ENCODE results near the gene CD40. TPM values are rescaled to one million over a fixed set of nuclear protein-coding genes. Genes with fewer than 3 reads are reported as not detected.

The CD40 gene
- total RNA-seq, 1 experiment from 2014 or later = 1.5 TPM

DNA sequence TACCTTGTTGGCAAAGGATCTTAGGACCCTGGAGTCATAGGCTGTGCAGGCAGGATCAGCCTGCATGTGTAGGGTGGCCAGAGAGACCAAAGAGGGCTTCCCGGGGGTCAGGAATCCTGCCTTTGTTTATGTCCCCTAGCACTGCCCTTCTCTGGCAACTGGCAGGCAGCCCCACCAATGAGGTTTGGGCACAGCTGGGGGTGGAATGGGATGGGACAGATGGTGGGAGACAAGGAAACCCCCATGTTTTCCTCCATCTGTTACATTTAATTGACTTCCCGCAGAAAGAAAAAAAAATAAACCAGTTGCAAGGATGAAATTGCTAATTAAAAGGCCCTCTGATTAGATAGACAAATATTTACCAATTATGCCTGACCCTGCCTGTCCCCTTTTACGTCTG lies 27.6 kb downstream of the CD40 start:
- Mint-ChIP-seq H3K9me3 (ENCODE audit: unreplicated experiment) (no peaks in the 10 kb centered on the region), H3K4me1 (ENCODE audit: insufficient read depth, unreplicated experiment) (peaks cover 7% of the 10 kb centered on the region), H3K4me3 (ENCODE audit: unreplicated experiment) (no peak overlapping the region), H3K27me3 (ENCODE audit: insufficient read depth, unreplicated experiment) (peaks cover 23% of the 10 kb centered on the region), H3K27ac (ENCODE audit: low read depth, unreplicated experiment) (no peak overlapping the region), H3K36me3 (ENCODE audit: insufficient read depth, unreplicated experiment) (no peaks in the 10 kb centered on the region)
- ChIA-PET CTCF (interaction anchor here (0.7 to 3.4 kb wide), 4 partner anchors 10 to 535 kb away, joined by 3 to 19 read pairs (median 6); no protein-coding TSS in a partner anchor), POLR2A (no interaction called here)
- no peak for DNase-seq (ENCODE audit: unreplicated experiment)
- intact Hi-C loops (cut with micrococcal nuclease) = no loop called here
- TF ChIP-seq, protein P1, sequence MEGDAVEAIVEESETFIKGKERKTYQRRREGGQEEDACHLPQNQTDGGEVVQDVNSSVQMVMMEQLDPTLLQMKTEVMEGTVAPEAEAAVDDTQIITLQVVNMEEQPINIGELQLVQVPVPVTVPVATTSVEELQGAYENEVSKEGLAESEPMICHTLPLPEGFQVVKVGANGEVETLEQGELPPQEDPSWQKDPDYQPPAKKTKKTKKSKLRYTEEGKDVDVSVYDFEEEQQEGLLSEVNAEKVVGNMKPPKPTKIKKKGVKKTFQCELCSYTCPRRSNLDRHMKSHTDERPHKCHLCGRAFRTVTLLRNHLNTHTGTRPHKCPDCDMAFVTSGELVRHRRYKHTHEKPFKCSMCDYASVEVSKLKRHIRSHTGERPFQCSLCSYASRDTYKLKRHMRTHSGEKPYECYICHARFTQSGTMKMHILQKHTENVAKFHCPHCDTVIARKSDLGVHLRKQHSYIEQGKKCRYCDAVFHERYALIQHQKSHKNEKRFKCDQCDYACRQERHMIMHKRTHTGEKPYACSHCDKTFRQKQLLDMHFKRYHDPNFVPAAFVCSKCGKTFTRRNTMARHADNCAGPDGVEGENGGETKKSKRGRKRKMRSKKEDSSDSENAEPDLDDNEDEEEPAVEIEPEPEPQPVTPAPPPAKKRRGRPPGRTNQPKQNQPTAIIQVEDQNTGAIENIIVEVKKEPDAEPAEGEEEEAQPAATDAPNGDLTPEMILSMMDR (IDR thresholded peaks at IDR 0.05; ENCODE audit: unreplicated experiment) = no peak
- no TSS peak for BruUV-seq (replicated peaks)

DNA sequence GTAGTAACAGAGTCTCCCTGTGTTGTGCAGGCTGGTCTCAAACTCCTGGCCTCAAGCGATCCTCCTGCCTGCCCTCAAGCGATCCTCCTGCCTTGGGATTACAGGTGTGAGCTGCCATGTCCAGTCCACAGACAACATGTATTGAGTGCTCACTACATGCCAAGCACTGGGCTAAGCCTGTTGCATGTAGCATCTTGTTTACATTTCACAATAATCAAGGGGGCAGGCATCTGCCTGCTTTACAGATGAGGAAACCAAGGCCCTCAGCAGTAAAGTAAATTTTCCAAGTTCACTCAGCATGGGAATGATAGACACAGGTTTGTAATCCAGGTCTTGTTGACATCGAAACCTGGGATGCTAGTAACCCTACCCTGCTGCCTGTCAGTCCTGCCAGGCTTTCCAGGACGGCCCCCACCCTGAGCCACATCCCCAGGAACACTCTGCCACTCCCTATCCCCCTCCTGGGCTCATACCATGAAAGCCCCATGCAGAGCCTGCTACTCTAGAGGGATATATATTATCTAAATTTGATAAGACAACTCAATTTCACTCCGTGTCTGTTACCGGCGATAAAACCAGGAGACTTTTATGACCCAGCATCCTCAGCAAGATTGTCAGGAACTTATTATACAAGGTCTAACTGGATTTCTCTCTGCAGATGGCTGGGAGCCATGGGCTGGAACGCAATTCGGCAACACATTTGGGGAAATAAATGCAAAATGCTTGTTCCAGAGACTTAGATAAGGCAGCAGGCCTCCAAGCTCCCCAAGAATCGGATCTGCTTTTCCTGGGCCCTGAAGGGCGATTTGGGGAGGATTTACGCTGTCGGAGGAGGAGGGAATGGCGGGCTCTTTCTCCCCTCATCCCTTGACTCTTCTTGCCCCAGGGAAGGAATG lies 30.4 kb downstream of the CD40 start:
- H3K27me3 Mint-ChIP-seq (ENCODE audit: insufficient read depth, unreplicated experiment) = no peaks in the 10 kb centered on the region
- DNase-seq (ENCODE audit: unreplicated experiment) = no peak

GRCh38 chr20:46150943-46151342 lies 32.8 kb downstream of the CD40 start:
- Mint-ChIP-seq H3K9me3 (ENCODE audit: unreplicated experiment) (no peaks in the 10 kb centered on the region), H3K36me3 (ENCODE audit: insufficient read depth, unreplicated experiment) (no peaks in the 10 kb centered on the region), H3K4me1 (ENCODE audit: insufficient read depth, unreplicated experiment) (no peaks in the 10 kb centered on the region), H3K4me3 (ENCODE audit: unreplicated experiment) (no peak overlapping the region), H3K27ac (ENCODE audit: low read depth, unreplicated experiment) (no peak overlapping the region), H3K27me3 (ENCODE audit: insufficient read depth, unreplicated experiment) (peaks cover 16% of the 10 kb centered on the region)
- CTCF ChIA-PET = interaction anchor here (0.7 to 1.6 kb wide), 7 partner anchors 11 to 302 kb away, joined by 3 to 6 read pairs (median 3); no protein-coding TSS in a partner anchor
- POLR2A ChIA-PET = no interaction called here
- TF ChIP-seq, protein P1 (IDR thresholded peaks at IDR 0.05; ENCODE audit: unreplicated experiment) = no peak
- no peak for DNase-seq (ENCODE audit: unreplicated experiment)
- intact Hi-C loops (cut with micrococcal nuclease) = no loop called here
- BruUV-seq (replicated peaks) = no TSS peak

More for the DNA sequence above, 30.4 kb downstream of the CD40 start:
- H3K36me3 Mint-ChIP-seq (ENCODE audit: insufficient read depth, unreplicated experiment) = no peaks in the 10 kb centered on the region
- POLR2A ChIA-PET = no interaction called here
- H3K4me3 Mint-ChIP-seq (ENCODE audit: unreplicated experiment) = no peak overlapping the region
- H3K9me3 Mint-ChIP-seq (ENCODE audit: unreplicated experiment) = no peaks in the 10 kb centered on the region
- H3K27ac Mint-ChIP-seq (ENCODE audit: low read depth, unreplicated experiment) = no peak overlapping the region
- peaks cover 7% of the 10 kb centered on the region for H3K4me1 Mint-ChIP-seq (ENCODE audit: insufficient read depth, unreplicated experiment)
- CTCF ChIA-PET = interaction anchor here (1.0 to 1.5 kb wide), 3 partner anchors 12 to 16 kb away, joined by 4 to 7 read pairs (median 4); no protein-coding TSS in a partner anchor
- TF ChIP-seq, protein P1 (IDR thresholded peaks at IDR 0.05; ENCODE audit: unreplicated experiment) = no peak
- intact Hi-C loops (cut with micrococcal nuclease) = no loop called here
- BruUV-seq (replicated peaks) = no TSS peak

DNA sequence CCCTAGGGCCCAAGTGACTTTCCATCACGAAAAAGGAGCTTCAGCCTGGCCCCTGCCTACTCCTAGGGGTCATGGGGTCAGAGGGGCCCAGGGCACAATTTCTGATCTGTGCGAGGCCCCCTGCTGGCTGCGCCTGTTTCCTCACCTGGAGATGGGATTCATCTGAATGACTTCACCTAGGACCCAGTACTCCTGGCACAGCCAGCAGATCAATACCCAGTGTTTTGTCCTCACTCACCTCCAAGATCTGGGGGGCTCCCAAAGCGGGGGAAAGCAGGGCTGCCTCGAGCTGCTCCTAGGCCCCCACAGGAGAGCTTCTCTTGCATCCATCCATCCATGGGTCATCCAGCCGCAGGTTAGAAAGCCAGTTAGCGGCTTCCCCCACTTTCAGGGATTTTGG lies 33.8 kb downstream of the CD40 start:
- H3K4me3 Mint-ChIP-seq (ENCODE audit: unreplicated experiment) = no peak overlapping the region
- no peaks in the 10 kb centered on the region for H3K4me1 Mint-ChIP-seq (ENCODE audit: insufficient read depth, unreplicated experiment)
- no TSS peak for BruUV-seq (replicated peaks)
- no peak for DNase-seq (ENCODE audit: unreplicated experiment)
- TF ChIP-seq, protein P1 (IDR thresholded peaks at IDR 0.05; ENCODE audit: unreplicated experiment) = peak; percentile 27
- H3K36me3 Mint-ChIP-seq (ENCODE audit: insufficient read depth, unreplicated experiment) = no peaks in the 10 kb centered on the region
- POLR2A ChIA-PET = no interaction called here
- intact Hi-C loops (cut with micrococcal nuclease) = no loop called here
- peaks cover 18% of the 10 kb centered on the region for H3K27me3 Mint-ChIP-seq (ENCODE audit: insufficient read depth, unreplicated experiment)
- H3K27ac Mint-ChIP-seq (ENCODE audit: low read depth, unreplicated experiment) = no peak overlapping the region
- CTCF ChIA-PET = interaction anchor here (0.6 to 1.6 kb wide), 7 partner anchors 10 to 191 kb away, joined by 3 to 6 read pairs (median 4); no protein-coding TSS in a partner anchor
- no peaks in the 10 kb centered on the region for H3K9me3 Mint-ChIP-seq (ENCODE audit: unreplicated experiment)

Measured in MCF 10A (cell line).